ENCODE results near the gene RIPK4. TPM values are rescaled to one million over a fixed set of nuclear protein-coding genes. Genes with fewer than 3 reads are reported as not detected.

The RIPK4 gene
- total and polyA plus RNA-seq, 9 donors: 0.08 to 12.4 (median 0.90) TPM

- Histone ChIP-seq H3K4me3 (no peak overlapping the region), H3K4me1 (ENCODE audit: insufficient read depth) (no peaks in the 10 kb centered on the region), H3K27me3 (no peaks in the 10 kb centered on the region), H3K9me3 (no peaks in the 10 kb centered on the region), H3K36me3 (no peaks in the 10 kb centered on the region), H3K27ac (no peak overlapping the region)
- WGBS, 3 donors: 59 to 80% (median 65%) methylated on average over 7 to 8 of the region's 8 CpGs
- no peak for DNase-seq
- no peak for TF ChIP-seq POLR2A (IDR thresholded peaks at IDR 0.05)
- intact Hi-C loops (cut with DNase I): no loop called here
These were observed 56.1 kb downstream of the RIPK4 start for GRCh38 chr21:41710823-41711160.

- H3K36me3 ChIP-seq: no peaks in the 10 kb centered on the region
- no peak overlapping the region for H3K27ac ChIP-seq
- 72 to 88% (median 79%) methylated on average over 9 to 12 of the region's 12 CpGs for WGBS, 3 donors
- no peak overlapping the region for H3K4me3 ChIP-seq
- H3K27me3 ChIP-seq: no peaks in the 10 kb centered on the region
- intact Hi-C loops (cut with DNase I): loop anchor here in 1 of 4 donors (10.0 kb wide), 1 partner anchor 45 kb away; no protein-coding TSS in a partner anchor
- DNase-seq: no peak
- TF ChIP-seq POLR2A (IDR thresholded peaks at IDR 0.05): no peak
- TF ChIP-seq EP300 (IDR thresholded peaks at IDR 0.05): no peak
- no peak for TF ChIP-seq CTCF (IDR thresholded peaks at IDR 0.05)
- H3K9me3 ChIP-seq: no peaks in the 10 kb centered on the region
- no peaks in the 10 kb centered on the region for H3K4me1 ChIP-seq (ENCODE audit: insufficient read depth)
These were observed 56.7 kb downstream of the RIPK4 start for GRCh38 chr21:41709965-41710822.

- Histone ChIP-seq H3K4me1 (ENCODE audit: insufficient read depth) (no peaks in the 10 kb centered on the region), H3K36me3 (no peaks in the 10 kb centered on the region), H3K9me3 (no peaks in the 10 kb centered on the region), H3K27ac (no peak overlapping the region), H3K27me3 (no peaks in the 10 kb centered on the region), H3K4me3 (no peak overlapping the region)
- TF ChIP-seq CTCF (IDR thresholded peaks at IDR 0.05): no peak
- TF ChIP-seq EP300 (IDR thresholded peaks at IDR 0.05): no peak
- no peak for TF ChIP-seq POLR2A (IDR thresholded peaks at IDR 0.05)
- intact Hi-C loops (cut with DNase I): loop anchor here in 1 of 4 donors (10.0 kb wide), 1 partner anchor 46 kb away; no protein-coding TSS in a partner anchor
- WGBS, 3 donors: 61 to 66% (median 65%) methylated on average over 7 of the region's 7 CpGs
- DNase-seq: no peak
These were observed 57.7 kb downstream of the RIPK4 start for GRCh38 chr21:41709166-41709565.

GRCh38 chr21:41707960-41708330 lies 58.9 kb downstream of the RIPK4 start:
- Histone ChIP-seq H3K36me3 (no peaks in the 10 kb centered on the region), H3K4me3 (no peak overlapping the region), H3K4me1 (ENCODE audit: insufficient read depth) (no peaks in the 10 kb centered on the region), H3K27ac (no peak overlapping the region), H3K9me3 (no peaks in the 10 kb centered on the region), H3K27me3 (no peaks in the 10 kb centered on the region)
- intact Hi-C loops (cut with DNase I): loop anchor here in 1 of 4 donors (10.0 kb wide), 1 partner anchor 47 kb away; no protein-coding TSS in a partner anchor
- no peak for DNase-seq
- no peak for TF ChIP-seq POLR2A (IDR thresholded peaks at IDR 0.05)
- no peak for TF ChIP-seq CTCF (IDR thresholded peaks at IDR 0.05)
- TF ChIP-seq EP300 (IDR thresholded peaks at IDR 0.05): no peak

All from ovary (tissue), 9 donors.